Measurements from ENCODE around the gene AP3S1.

The AP3S1 gene

GRCh38 chr5:115842089-115842935, 577 bp downstream of the AP3S1 start:
- H4K91ac ChIP-seq (ENCODE audit: low read depth, low read length, poor library complexity), result no peak overlapping the region
- H2AK5ac ChIP-seq (ENCODE audit: low read depth, low read length), result no peak overlapping the region
- H3K9me3 ChIP-seq (replicated peaks in 1 of 2; ENCODE audit: control insufficient read depth in 2 of 2, insufficient read depth in 1 of 2, low read depth in 1 of 2, low read length in 2 of 2), result no peaks in the 10 kb centered on the region
- peaks cover 0 to 15% of the 10 kb centered on the region in 2 donors for H3K36me3 ChIP-seq (replicated peaks in 1 of 2; ENCODE audit: control insufficient read depth in 2 of 2, insufficient read depth in 2 of 2, low read length in 2 of 2)
- H3K4me1 ChIP-seq (ENCODE audit: control insufficient read depth in 2 of 2, insufficient read depth in 1 of 2, low read depth in 1 of 2, low read length in 2 of 2), result peaks cover 2 to 6% of the 10 kb centered on the region in 2 donors
- no peak for DNase-seq (ENCODE audit: low spot score)
- H2BK15ac ChIP-seq (ENCODE audit: low read length), result peak overlapping the region; percentile 85
- H2BK120ac ChIP-seq (ENCODE audit: low read depth, low read length), result peak overlapping the region; percentile 81
- no peaks in the 10 kb centered on the region for H3K79me1 ChIP-seq (ENCODE audit: low read depth, low read length)
- H2BK5ac ChIP-seq (ENCODE audit: low read length), result no peak overlapping the region
- H2AFZ ChIP-seq (ENCODE audit: low read length), result peak overlapping the region; percentile 87
- no peak overlapping the region for H2BK12ac ChIP-seq (ENCODE audit: low read length)
- H4K8ac ChIP-seq (ENCODE audit: low read depth, low read length), result no peak overlapping the region
- H3K14ac ChIP-seq (ENCODE audit: low read length), result peak overlapping the region; percentile 56
- peak overlapping the region; percentile 92 for H3K18ac ChIP-seq (ENCODE audit: low read length)
- WGBS, 2 donors (ENCODE audit: extremely low coverage in 2 of 2, insufficient read length in 2 of 2, insufficient replicate concordance in 1 of 2), result no CpG with 5 or more reads among the region's 68 CpGs
- H3K4me3 ChIP-seq (ENCODE audit: low read length in 2 of 2), result peak overlapping the region; percentile 64 to 96
- no peak overlapping the region for H3K4ac ChIP-seq (ENCODE audit: low read length)
- peak overlapping the region; percentile 59 for H3K4me2 ChIP-seq (ENCODE audit: insufficient read depth, low read length, poor library complexity, severe bottlenecking)
- H3K27me3 ChIP-seq (ENCODE audit: control insufficient read depth in 3 of 3, insufficient read depth in 3 of 3, low read depth in 1 of 3, low read length in 3 of 3), result no peaks in the 10 kb centered on the region
- H3K27ac ChIP-seq (replicated peaks; ENCODE audit: low read length), result no peak overlapping the region
- peak overlapping the region; percentile 90 for H3K9ac ChIP-seq (ENCODE audit: low read depth, low read length, poor library complexity)
- H3K23ac ChIP-seq (ENCODE audit: low read depth, low read length, poor library complexity), result peak overlapping the region; percentile 95

- no peak overlapping the region for H3K14ac ChIP-seq (ENCODE audit: low read length)
- no peak overlapping the region for H2BK5ac ChIP-seq (ENCODE audit: low read length)
- H3K4me3 ChIP-seq (ENCODE audit: low read length in 2 of 2), result peak overlapping the region in 1 of 2 donors; percentile 64
- no peak overlapping the region for H4K8ac ChIP-seq (ENCODE audit: low read depth, low read length)
- H3K9ac ChIP-seq (ENCODE audit: low read depth, low read length, poor library complexity), result no peak overlapping the region
- H3K18ac ChIP-seq (ENCODE audit: low read length), result no peak overlapping the region
- H2BK120ac ChIP-seq (ENCODE audit: low read depth, low read length), result no peak overlapping the region
- H3K23ac ChIP-seq (ENCODE audit: low read depth, low read length, poor library complexity), result no peak overlapping the region
- H2BK15ac ChIP-seq (ENCODE audit: low read length), result no peak overlapping the region
- H2AFZ ChIP-seq (ENCODE audit: low read length), result no peak overlapping the region
- H3K9me3 ChIP-seq (replicated peaks in 1 of 2; ENCODE audit: control insufficient read depth in 2 of 2, insufficient read depth in 1 of 2, low read depth in 1 of 2, low read length in 2 of 2), result no peaks in the 10 kb centered on the region
- H4K91ac ChIP-seq (ENCODE audit: low read depth, low read length, poor library complexity), result no peak overlapping the region
- no peak overlapping the region for H2BK12ac ChIP-seq (ENCODE audit: low read length)
- H3K27ac ChIP-seq (replicated peaks; ENCODE audit: low read length), result no peak overlapping the region
- H3K4me1 ChIP-seq (ENCODE audit: control insufficient read depth in 2 of 2, insufficient read depth in 1 of 2, low read depth in 1 of 2, low read length in 2 of 2), result peaks cover 2 to 6% of the 10 kb centered on the region in 2 donors
- H2AK5ac ChIP-seq (ENCODE audit: low read depth, low read length), result no peak overlapping the region
- H3K36me3 ChIP-seq (replicated peaks in 1 of 2; ENCODE audit: control insufficient read depth in 2 of 2, insufficient read depth in 2 of 2, low read length in 2 of 2), result peaks cover 0 to 9% of the 10 kb centered on the region in 2 donors
- H3K4me2 ChIP-seq (ENCODE audit: insufficient read depth, low read length, poor library complexity, severe bottlenecking), result peak overlapping the region; percentile 59
- no peak for DNase-seq (ENCODE audit: low spot score)
- 100% methylated on average over 1 of the region's 3 CpGs for WGBS, 2 donors (ENCODE audit: extremely low coverage in 2 of 2, insufficient read length in 2 of 2, insufficient replicate concordance in 1 of 2)
- H3K4ac ChIP-seq (ENCODE audit: low read length), result no peak overlapping the region
- no peaks in the 10 kb centered on the region for H3K79me1 ChIP-seq (ENCODE audit: low read depth, low read length)
- no peaks in the 10 kb centered on the region for H3K27me3 ChIP-seq (ENCODE audit: control insufficient read depth in 3 of 3, insufficient read depth in 3 of 3, low read depth in 1 of 3, low read length in 3 of 3)
Observed at GRCh38 chr5:115842952-115843351, 1.2 kb downstream of the AP3S1 start.

- no peak overlapping the region for H2BK12ac ChIP-seq (ENCODE audit: low read length)
Observed at GRCh38 chr5:115843444-115844130, 1.9 kb downstream of the AP3S1 start.

GRCh38 chr5:115844321-115844817, 2.6 kb downstream of the AP3S1 start:
- H3K4me3 ChIP-seq (ENCODE audit: low read length in 2 of 2), result no peak overlapping the region

More at GRCh38 chr5:115843444-115844130, 1.9 kb downstream of the AP3S1 start:
- no peaks in the 10 kb centered on the region for H3K27me3 ChIP-seq (ENCODE audit: control insufficient read depth in 3 of 3, insufficient read depth in 3 of 3, low read depth in 1 of 3, low read length in 3 of 3)
- H3K36me3 ChIP-seq (replicated peaks in 1 of 2; ENCODE audit: control insufficient read depth in 2 of 2, insufficient read depth in 2 of 2, low read length in 2 of 2), result peaks cover 0 to 3% of the 10 kb centered on the region in 2 donors
- no peak overlapping the region for H3K4me2 ChIP-seq (ENCODE audit: insufficient read depth, low read length, poor library complexity, severe bottlenecking)
- no peak overlapping the region for H2AFZ ChIP-seq (ENCODE audit: low read length)
- no peak overlapping the region for H3K27ac ChIP-seq (replicated peaks; ENCODE audit: low read length)
- H3K18ac ChIP-seq (ENCODE audit: low read length), result no peak overlapping the region
- H4K8ac ChIP-seq (ENCODE audit: low read depth, low read length), result no peak overlapping the region
- no peak overlapping the region for H2BK15ac ChIP-seq (ENCODE audit: low read length)
- H2BK5ac ChIP-seq (ENCODE audit: low read length), result no peak overlapping the region
- DNase-seq (ENCODE audit: low spot score), result no peak
- no peak overlapping the region for H2BK120ac ChIP-seq (ENCODE audit: low read depth, low read length)
- H2AK5ac ChIP-seq (ENCODE audit: low read depth, low read length), result no peak overlapping the region
- H4K91ac ChIP-seq (ENCODE audit: low read depth, low read length, poor library complexity), result no peak overlapping the region
- no peak overlapping the region for H3K9ac ChIP-seq (ENCODE audit: low read depth, low read length, poor library complexity)
- no peak overlapping the region for H3K14ac ChIP-seq (ENCODE audit: low read length)
- no peaks in the 10 kb centered on the region for H3K79me1 ChIP-seq (ENCODE audit: low read depth, low read length)
- H3K9me3 ChIP-seq (replicated peaks in 1 of 2; ENCODE audit: control insufficient read depth in 2 of 2, insufficient read depth in 1 of 2, low read depth in 1 of 2, low read length in 2 of 2), result no peaks in the 10 kb centered on the region
- H3K4ac ChIP-seq (ENCODE audit: low read length), result no peak overlapping the region
- peaks cover 2 to 6% of the 10 kb centered on the region in 2 donors for H3K4me1 ChIP-seq (ENCODE audit: control insufficient read depth in 2 of 2, insufficient read depth in 1 of 2, low read depth in 1 of 2, low read length in 2 of 2)
- no CpG with 5 or more reads among the region's 6 CpGs for WGBS, 2 donors (ENCODE audit: extremely low coverage in 2 of 2, insufficient read length in 2 of 2, insufficient replicate concordance in 1 of 2)
- H3K23ac ChIP-seq (ENCODE audit: low read depth, low read length, poor library complexity), result no peak overlapping the region
- no peak overlapping the region for H3K4me3 ChIP-seq (ENCODE audit: low read length in 2 of 2)

More at GRCh38 chr5:115844321-115844817, 2.6 kb downstream of the AP3S1 start:
- Histone ChIP-seq H3K4ac (ENCODE audit: low read length) (no peak overlapping the region), H2AFZ (ENCODE audit: low read length) (no peak overlapping the region), H3K9me3 (replicated peaks in 1 of 2; ENCODE audit: control insufficient read depth in 2 of 2, insufficient read depth in 1 of 2, low read depth in 1 of 2, low read length in 2 of 2) (no peaks in the 10 kb centered on the region), H3K9ac (ENCODE audit: low read depth, low read length, poor library complexity) (no peak overlapping the region), H3K27me3 (ENCODE audit: control insufficient read depth in 3 of 3, insufficient read depth in 3 of 3, low read depth in 1 of 3, low read length in 3 of 3) (no peaks in the 10 kb centered on the region), H3K27ac (replicated peaks; ENCODE audit: low read length) (no peak overlapping the region), H3K18ac (ENCODE audit: low read length) (no peak overlapping the region), H2BK5ac (ENCODE audit: low read length) (no peak overlapping the region), H3K36me3 (replicated peaks in 1 of 2; ENCODE audit: control insufficient read depth in 2 of 2, insufficient read depth in 2 of 2, low read length in 2 of 2) (no peaks in the 10 kb centered on the region), H4K91ac (ENCODE audit: low read depth, low read length, poor library complexity) (no peak overlapping the region), H3K79me1 (ENCODE audit: low read depth, low read length) (no peaks in the 10 kb centered on the region), H2BK15ac (ENCODE audit: low read length) (no peak overlapping the region), H3K4me2 (ENCODE audit: insufficient read depth, low read length, poor library complexity, severe bottlenecking) (no peak overlapping the region), H2BK120ac (ENCODE audit: low read depth, low read length) (no peak overlapping the region), H3K14ac (ENCODE audit: low read length) (no peak overlapping the region), H3K23ac (ENCODE audit: low read depth, low read length, poor library complexity) (no peak overlapping the region), H2BK12ac (ENCODE audit: low read length) (no peak overlapping the region), H2AK5ac (ENCODE audit: low read depth, low read length) (no peak overlapping the region), H4K8ac (ENCODE audit: low read depth, low read length) (no peak overlapping the region), H3K4me1 (ENCODE audit: control insufficient read depth in 2 of 2, insufficient read depth in 1 of 2, low read depth in 1 of 2, low read length in 2 of 2) (peaks cover 2 to 7% of the 10 kb centered on the region in 2 donors)
- no CpG with 5 or more reads among the region's 7 CpGs for WGBS, 2 donors (ENCODE audit: extremely low coverage in 2 of 2, insufficient read length in 2 of 2, insufficient replicate concordance in 1 of 2)
- DNase-seq (ENCODE audit: low spot score), result no peak
